Measurements from ENCODE around the gene QKI.
A peak's percentile ranks its signal among the peaks of the same experiment; 100 is the strongest.

QKI gene

DNA sequence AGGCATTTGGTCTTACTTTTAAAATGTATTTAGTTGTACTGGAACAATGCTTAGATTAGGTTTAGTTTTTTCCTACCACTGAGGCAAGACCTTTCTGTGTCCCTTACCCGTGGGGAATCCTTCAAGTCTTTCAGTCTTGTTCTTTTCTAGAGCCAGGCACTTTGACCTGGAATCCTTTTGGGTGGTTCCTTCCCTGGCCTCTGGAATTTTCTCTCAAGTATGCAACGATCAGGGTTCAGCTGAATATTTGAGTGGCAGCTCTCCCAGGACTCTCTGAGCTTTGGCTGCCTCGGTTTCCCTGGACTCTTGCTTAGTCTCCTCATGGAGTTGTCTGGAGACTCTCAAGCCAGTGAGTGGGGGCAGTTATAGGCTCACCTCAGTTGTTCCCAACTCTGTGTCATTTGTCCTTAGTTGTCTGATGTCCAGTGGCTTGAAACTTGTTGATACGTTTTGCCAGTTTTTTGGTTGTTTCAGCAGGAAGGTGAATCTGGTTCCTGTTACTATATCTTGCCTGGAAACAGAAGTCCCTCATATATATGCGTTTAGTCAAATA is 118.1 kb downstream of the QKI start:
- no peak for DNase-seq (ENCODE audit: low read depth)

DNA sequence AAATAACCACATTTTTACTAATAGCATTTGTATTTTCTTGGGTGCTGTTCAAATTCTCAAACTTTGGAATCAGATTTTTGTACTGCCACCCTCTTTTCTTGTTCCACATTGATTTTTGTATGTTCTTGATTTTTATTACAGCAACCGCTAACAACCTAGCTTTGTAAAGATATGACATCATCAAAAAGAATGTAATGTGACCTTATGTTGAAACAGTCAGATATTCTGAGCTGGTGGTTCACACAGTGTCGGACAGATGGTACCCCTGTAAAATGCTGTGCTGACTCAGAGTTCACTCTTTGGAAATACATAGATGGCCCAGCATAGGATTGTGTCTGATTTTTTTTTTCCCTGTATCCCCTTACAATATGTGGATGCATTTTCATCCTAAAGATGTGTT is 118.9 kb downstream of the QKI start:
- peak; percentile 96 for DNase-seq (ENCODE audit: low read depth)

DNA sequence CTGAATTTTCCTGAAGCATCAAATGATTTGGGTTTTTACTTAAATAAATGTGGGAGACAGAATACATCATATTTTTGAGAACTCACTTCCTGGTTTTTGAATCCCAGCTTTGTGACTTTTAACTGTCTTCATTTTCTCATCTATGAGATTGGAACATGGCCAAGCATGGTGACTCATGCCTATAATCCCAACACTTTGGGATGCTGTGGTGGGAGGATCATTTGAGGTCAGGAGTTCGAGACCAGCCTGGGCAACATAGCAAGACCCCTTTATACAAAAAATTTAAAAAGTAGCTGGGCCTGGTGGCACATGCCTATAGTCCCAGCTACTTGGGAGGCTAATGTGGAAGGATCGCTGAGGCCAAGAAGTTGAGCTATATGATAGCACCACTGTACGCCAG is 122.3 kb downstream of the QKI start:
- peak; percentile 58 for DNase-seq (ENCODE audit: low read depth)

DNA sequence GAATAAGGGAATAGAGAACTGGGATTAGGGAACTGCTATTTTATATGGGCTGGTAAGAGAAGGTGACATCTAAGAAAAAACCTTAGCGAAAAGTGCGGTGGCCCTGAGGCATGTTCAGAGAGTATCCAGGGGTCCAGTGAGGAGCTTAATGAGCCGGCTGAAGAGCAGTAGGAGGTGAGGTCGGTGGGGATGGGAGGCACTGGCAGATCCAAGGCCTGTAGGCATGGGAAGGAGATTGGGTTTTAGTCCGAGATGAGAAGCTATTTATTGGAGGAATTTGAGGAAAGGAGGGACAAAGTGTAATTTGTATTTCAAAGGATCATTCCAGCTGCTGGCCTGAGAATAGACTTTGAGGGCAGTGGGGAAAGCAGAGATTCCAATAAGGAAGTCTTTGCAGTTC is 123.8 kb downstream of the QKI start:
- DNase-seq (ENCODE audit: low read depth), result no peak

DNA sequence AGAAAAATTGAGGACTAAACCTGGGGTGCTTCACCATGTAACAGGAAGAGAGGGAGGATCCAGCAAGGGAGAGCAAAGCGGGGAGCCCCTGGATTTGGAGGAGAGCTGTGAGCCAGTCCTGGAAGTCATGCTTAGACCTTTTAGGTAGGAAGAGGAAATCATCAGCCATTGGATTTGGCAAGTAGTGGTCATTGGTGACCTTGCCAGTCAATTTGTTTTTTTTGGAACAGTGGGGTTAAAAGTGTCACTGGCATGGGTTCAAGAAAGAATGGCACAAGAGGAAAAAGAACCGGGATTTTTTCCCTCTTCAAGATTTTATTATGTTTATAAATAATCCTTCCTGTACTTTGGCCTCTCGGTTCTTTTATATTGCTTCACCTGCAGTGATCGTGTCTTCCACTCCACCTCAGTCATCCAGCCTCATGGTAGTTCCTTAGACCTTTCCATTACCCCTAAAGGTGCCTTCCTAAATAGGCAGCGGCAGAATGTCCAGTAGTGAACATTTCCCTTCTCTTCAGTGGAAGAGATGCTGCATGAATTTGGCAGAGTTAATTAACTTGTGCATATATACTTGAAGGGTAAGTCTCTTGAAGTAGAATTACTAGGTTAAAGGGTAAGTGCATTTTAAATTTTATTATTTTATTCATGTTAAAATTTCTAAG is 124.7 kb downstream of the QKI start:
- DNase-seq (ENCODE audit: low read depth), result no peak

DNA sequence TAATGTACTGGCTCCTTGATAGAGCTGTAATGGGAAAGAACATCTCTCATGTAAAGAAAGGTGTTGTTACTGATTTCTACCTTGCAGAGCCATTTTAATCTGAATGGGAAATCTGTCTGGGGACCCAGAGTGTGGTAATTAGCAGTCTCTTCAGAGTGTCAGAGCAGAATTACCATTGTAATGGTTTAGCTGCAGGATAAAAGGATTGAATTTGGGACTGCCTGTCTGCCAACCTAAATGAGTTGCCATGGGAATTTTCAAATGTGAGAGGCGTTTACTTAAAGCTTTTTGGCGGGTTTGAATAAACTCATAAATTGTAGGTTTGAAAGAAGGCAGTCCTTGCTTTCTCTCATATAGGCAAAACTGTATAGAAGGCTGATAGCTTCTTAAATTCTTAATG is 128.8 kb downstream of the QKI start:
- DNase-seq (ENCODE audit: low read depth), result no peak

DNA sequence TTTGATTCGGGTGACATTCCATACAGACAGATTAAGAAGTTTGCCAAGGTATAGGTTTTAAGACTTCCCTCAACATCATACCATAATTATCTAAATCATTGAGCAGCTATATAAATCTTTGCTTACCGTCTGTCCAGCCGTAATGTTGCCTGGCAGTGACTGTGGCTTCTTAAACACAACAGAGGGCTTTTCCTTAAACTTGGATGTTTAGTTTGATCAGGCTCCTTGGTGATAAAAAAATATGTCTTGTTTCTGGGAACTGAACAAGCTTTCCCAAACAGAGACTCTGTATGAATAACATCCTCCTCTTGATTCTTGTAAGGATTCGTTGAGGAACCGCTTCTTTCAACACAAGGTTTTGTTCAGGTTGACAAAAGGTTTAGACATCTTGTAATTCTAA is 130.9 kb downstream of the QKI start:
- DNase-seq (ENCODE audit: low read depth), result no peak

DNA sequence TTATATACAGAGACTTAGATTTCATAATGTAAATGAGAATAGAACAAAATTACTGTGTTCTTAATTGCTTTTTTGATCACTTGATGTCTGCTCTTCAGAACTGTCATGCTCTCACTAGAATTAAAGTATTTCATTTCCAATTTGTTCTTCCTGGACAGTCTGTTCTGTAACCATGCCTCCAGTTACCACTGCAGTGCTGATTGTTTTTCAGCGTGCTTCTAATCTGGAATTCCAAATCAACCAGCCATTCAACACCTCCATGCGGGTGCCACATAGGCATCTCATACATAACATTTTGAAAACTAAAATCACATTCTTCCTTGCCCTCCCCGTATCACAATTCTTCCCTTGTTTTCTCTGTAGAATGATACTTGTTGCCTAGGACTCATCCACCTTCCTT is 132.8 kb downstream of the QKI start:
- no peak for DNase-seq (ENCODE audit: low read depth)

DNA sequence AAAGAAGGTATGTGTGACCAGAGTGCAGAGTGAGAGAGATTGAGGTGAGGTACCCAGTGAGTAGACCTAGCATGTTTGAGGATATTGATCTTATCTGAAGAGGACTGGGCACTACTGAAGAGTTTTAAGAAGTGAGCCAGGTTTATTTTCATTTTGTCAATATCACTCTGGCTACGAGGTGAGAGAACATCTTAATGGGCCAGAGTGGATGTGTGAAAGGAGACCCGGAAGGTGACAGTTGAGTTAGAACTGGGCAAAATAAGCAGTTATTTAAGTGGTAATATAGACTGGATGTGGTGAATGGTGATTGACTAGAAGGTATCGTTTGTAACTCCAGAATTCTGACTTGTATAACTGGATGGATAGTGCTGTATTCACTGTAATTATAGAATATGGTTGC is 134.1 kb downstream of the QKI start:
- DNase-seq (ENCODE audit: low read depth), result no peak

DNA sequence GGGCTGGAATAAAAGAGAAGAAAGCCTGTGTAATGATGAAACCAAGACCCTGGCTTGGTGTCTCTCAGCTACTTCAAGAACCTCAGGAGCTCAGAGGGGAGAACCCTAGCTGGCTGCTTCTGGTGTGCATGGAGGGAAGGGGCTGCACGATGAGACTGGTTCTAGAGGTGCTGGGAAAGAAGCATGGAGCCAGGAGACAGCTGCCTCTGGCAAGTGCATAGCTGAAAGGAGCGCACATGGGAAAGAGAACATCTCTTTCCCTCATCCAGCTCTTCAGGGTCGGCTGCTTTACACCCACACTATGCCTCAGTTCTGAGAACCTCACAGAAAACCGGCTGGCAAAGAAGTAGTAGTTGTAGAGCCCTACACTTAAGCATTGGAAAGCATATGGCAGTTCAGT is 139.5 kb downstream of the QKI start:
- no peak for DNase-seq (ENCODE audit: low read depth)

DNA sequence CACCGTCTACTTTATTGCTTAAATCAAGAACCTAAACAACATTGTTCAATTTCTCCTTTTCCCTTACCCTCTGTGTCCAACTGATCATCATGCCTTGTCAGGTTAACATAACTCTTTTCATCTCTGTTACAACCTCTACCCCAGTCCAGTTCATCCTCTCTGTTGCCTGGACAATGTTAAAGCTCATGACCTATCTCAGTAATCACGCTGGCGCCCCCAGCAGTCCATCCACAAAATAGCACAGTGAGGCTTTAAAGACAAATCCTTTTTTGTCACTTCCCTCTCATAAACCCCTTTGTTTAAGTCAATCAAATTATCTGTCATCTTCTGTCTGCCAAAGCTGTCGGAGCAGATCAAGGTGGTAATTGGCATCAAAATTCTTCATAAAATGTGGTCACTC is 140.1 kb downstream of the QKI start:
- peak; percentile 69 for DNase-seq (ENCODE audit: low read depth)

DNA sequence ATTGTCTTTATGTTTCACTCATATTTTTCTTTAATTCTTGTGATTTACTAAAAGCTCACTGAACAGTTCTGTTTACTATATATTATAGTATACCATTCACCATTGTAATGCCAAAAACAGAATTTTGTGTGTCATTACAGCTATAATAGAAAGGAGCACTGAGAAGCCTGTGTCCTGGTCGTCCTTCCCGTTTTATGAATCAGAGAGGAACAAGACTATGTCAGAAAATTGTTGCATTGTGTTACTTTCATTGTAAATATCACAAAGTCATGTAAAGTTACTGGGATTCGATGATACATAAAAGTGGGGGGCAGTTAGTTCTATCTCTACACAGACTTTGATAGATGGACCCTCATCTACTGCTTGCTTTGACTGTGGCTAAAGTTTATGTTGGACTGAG is 145.1 kb downstream of the QKI start:
- DNase-seq (ENCODE audit: low read depth), result no peak

DNA sequence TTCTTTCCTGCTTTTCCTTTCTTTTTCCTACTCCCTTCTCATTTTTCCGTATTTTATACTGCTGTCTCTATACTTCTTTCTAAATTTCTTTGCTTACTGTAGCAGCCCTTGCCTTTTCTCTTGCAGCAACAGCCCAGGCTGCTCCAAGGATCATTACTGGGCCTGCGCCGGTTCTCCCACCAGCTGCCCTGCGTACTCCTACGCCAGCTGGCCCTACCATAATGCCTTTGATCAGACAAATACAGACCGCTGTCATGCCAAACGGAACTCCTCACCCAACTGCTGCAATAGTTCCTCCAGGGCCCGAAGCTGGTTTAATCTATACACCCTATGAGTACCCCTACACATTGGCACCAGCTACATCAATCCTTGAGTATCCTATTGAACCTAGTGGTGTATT is 148.8 kb downstream of the QKI start:
- no peak for DNase-seq (ENCODE audit: low read depth)

DNA sequence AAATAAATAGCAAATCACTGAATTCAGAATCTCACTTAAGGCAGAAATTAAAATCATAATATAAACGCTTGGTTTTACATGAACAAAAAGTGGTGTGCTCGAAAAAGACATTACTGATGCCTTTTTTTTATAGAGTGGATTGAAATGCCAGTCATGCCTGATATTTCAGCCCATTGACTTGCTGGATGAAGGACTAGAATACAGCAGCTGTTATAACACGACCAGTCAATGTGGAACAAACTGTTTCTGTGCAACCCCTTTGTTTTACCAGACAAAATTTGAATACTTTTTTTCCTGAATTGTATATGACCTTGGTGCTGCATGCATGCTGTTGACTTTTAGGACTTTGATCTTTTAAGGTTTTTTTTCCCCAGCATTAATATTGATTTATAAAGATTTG is 150.0 kb downstream of the QKI start:
- DNase-seq (ENCODE audit: low read depth), result no peak

DNA sequence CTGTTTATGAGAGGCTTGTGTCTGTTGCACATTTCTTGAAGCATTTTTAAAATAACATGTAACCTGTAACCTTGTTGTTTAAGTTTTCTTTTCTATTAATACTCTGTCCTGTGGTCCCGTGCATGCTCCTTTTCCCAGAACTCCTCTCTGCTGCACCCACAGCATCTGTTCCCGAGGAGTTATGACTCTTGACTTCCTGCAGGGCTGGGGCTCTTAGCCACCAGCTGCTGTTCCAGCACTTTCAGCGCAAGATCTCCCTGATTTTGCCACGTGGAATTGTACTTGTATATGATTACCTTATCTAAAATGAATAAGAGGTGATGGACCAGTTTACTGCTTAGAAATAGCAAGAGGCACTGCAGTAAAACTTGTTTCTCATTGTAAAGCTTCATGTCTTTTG is 150.6 kb downstream of the QKI start:
- no peak for DNase-seq (ENCODE audit: low read depth)

DNA sequence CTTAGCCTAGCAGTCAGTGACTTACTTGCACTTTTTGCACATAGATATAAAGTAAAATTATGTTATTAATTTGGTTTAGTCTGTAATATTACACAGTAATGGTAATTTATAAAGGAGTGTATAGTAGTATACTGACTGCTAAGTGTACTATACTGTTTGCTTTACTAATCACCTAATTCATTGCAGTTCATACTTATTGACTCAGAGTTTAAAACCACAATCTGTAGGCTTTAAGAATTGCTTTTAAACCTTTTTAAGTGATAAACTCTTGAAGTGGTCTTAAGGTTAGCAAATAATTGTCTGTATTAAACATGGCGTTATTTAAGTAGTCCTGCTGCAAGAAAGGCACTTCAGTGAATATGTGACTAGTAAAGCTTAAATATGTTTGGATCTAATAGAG is 151.5 kb downstream of the QKI start:
- no peak for DNase-seq (ENCODE audit: low read depth)

DNA sequence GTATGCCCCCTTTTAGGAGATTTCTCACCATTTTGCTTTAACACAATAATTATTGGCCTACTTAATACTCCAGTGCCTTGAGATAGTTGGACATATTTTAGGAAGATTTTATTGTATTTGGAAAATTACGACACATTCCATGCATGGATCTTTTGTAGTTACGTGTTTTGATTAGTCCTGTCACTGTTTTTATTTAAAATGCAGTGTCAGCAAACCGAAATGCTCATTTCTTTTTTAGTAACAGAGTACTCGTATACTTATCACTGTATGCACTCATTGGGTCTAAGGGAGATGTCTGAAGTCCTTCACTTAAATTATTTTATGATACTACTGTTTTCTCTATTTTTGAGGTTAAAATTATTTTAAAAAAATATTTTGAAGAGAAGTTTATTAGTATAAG is 153.8 kb downstream of the QKI start:
- no peak for DNase-seq (ENCODE audit: low read depth)

DNA sequence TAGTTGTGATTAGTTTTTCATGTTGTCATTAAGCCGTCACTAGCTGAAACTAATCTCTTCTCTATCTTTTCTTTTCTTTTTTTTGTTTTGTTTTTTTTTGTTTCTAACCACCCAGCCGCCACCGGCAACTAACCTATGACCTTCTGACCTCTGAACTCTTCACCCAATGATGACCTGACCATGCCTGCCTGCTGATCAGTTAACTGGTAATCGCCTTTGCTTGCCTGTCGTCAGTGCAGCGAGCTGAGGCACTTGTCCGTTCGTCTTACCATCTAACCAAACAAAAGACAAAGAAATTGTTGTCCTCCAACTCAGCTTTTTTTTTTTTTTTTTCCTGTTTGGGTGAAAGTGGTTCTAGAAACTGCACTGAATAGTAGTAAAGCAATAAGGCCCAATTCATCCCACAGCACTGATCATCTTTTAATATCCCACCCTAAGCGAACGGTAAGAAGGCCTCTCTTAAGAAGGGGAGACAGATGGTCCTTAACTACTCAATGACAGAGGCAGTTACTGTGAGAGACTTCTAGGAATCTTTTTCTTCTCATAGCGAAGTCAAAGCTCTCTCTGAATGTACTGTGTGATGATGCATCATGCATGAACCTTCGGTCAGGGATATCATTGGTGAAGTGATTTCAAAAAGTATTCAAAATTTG is 156.2 kb downstream of the QKI start:
- DNase-seq (ENCODE audit: low read depth), result no peak

DNA sequence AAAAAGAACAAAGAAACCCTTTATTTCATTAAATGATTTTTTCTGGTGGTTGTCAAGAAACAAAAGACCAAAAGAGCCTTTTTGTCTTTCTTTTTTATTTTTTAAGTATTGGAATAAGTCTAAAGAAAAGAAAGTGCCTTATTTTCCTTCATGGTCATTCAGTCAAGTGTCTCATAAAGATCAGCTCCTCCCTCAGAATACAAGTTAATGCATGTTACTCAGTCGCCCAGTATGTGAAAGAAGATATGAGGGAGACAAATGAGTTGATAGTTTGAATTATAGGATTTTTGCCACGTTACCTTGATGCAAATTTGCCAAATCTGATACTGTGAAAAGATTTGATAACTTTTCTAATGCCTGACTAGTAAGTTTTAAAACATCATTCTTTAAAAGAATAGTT is 157.2 kb downstream of the QKI start:
- no peak for DNase-seq (ENCODE audit: low read depth)

DNA sequence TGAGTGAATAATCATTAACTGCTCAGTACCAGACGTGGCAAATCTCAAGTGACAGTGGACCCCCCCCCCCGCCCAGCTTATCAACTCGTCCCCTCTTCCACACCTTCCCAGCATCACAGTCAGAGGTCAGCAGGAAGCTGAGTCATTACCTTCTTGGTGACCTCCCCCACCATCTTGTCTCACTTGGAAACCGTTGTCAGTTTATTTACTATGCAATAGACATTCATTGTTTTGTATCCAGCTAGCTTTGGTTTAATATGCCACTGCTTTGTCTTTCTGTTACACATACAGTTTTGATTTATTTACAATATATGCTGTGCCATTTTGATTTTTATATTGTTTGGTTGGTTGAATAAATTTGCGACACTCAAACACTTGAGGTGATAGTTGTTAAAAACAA is 158.1 kb downstream of the QKI start:
- peak; percentile 42 for DNase-seq (ENCODE audit: low read depth)

DNA sequence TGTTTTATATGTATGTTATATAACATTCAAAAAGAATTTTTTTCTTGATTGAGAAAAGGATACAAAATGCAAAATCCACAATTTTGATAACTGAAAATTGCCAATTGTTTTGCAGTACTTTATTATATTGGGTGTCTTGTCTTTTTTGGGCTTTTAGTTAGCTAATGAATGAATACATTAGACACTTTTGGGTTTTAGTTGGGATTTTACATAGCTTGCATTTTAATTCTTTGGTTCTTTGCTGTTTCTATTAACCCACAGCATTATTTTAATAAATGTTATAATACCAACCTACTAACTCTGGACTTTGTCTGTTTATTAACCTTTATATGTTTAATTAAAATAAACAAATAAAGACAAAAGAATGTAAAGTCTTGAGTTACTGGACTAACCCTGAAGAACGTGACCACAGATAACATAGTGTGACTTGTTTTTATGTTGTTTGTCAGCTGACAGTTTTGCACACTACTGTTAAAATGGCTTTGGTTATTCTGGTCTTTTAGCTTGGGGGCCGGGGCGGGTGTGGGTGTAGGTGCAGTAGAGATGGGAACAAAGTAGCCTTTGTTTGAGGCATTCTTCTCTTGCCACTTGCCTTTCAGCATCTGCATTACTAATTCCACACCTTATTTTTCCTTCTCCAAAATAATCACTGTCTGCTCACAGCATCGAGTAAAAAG is 159.1 kb downstream of the QKI start:
- DNase-seq (ENCODE audit: low read depth), result no peak

DNA sequence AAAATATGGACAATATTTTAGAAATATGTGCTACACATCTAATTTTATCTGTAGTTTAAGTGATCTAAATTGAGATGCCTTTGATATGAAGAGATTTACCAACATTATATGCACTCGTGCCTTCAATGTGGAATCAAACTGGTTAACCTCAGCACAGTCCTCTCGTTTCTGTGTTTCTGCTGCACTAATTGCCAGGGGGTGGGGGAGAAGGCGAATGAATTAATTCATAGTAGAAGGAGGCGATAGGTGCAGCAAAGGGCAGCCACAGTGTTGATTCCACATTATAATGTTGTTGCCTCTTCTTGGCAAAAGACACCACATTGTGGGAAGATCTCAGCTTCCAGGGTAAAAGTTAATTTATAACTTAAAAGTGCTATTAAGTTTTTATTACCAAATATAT is 161.6 kb downstream of the QKI start:
- DNase-seq (ENCODE audit: low read depth), result no peak

DNA sequence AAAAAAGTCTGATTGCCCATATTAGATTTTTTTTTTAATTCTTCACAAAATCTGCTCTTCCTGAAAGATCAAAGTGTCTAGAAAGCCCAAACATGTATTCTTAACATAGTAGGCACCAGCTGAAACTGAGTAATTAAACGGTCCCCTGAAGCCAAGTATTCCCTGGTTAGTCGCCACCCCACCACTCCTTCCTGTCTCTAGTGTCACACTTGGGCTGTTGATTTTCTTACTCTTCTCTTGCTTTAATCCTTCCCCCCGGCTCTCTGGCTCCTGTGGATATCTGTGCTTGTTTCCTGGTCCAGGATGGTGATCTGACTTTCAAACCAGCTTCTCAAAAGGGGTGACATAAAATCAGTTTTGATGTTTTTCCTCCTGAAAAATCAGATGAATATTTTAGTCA is 162.9 kb downstream of the QKI start:
- DNase-seq (ENCODE audit: low read depth), result no peak
